Keratinocyte (primary cell): ENCODE data around the gene ABLIM1. TPM values are rescaled to one million over a fixed set of nuclear protein-coding genes. Genes with fewer than 3 reads are reported as not detected.
A peak's percentile ranks its signal among the peaks of the same experiment; 100 is the strongest.

ENCODE experiments used
- DNase-seq: peaks from one replicate; pipeline ENCODE4 v3.0.0-alpha.2; 2011; ENCODE audit warnings: low read depth, missing footprints, low spot score
- FAIRE-seq: peaks from 2 replicates; lab custom pipeline; 2011; peaks lifted over from hg19 to GRCh38; lab: Jason Lieb, UNC
- H2AFZ ChIP-seq: 2 replicates; pipeline ENCODE4 v1.6.0; 2012; ENCODE audit warnings: low read length, control low read depth, inconsistent platforms; ENCODE audit not compliant: control insufficient read depth
- H3K27ac ChIP-seq: 2 replicates; pipeline ENCODE4 v1.5.1; 2011; ENCODE audit warnings: low read length; ENCODE audit not compliant: control insufficient read depth, insufficient read depth
- H3K27me3 ChIP-seq: 3 replicates; pipeline ENCODE4 v1.6.0; 2011; ENCODE audit warnings: low read length; ENCODE audit not compliant: control insufficient read depth, insufficient read depth; ENCODE audit errors: extremely low read depth
- H3K36me3 ChIP-seq, 2 experiments: 2 replicates in 1 of 2; 3 replicates in 1 of 2; pipeline ENCODE4 v1.5.1; 2011; ENCODE audit warnings: low read length in 2 of 2, mild to moderate bottlenecking in 1 of 2; ENCODE audit not compliant: control insufficient read depth in 2 of 2, insufficient read depth in 2 of 2; ENCODE audit errors: extremely low read depth in 1 of 2
- H3K4me1 ChIP-seq: 3 replicates; pipeline ENCODE4 v1.5.1; 2011; ENCODE audit warnings: low read length; ENCODE audit not compliant: control insufficient read depth, insufficient read depth; ENCODE audit errors: extremely low read depth
- H3K4me2 ChIP-seq: 3 replicates; pipeline ENCODE4 v1.6.0; 2011; ENCODE audit warnings: low read depth, low read length; ENCODE audit not compliant: control insufficient read depth, insufficient read depth; ENCODE audit errors: extremely low read depth
- H3K4me3 ChIP-seq, 3 experiments: fragments of 200-600 bp in 1 of 3; sonication (generic) in 1 of 3; 2 replicates in 2 of 3; 3 replicates in 1 of 3; pipeline ENCODE4 v1.5.1; 2011 to 2016; ENCODE audit warnings: low read length in 3 of 3, mild to moderate bottlenecking in 3 of 3, control low read depth in 2 of 3, inconsistent platforms in 1 of 3, low read depth in 1 of 3, mixed read lengths in 1 of 3, mixed run types in 1 of 3, moderate library complexity in 1 of 3; ENCODE audit not compliant: control insufficient read depth in 2 of 3, insufficient read depth in 2 of 3; ENCODE audit errors: extremely low read depth in 1 of 3
- H3K79me2 ChIP-seq: 2 replicates; pipeline ENCODE4 v1.6.0; 2012; ENCODE audit warnings: low read length; ENCODE audit not compliant: control insufficient read depth, insufficient read depth
- H3K9ac ChIP-seq: 3 replicates; pipeline ENCODE4 v1.6.0; 2011; ENCODE audit warnings: low read length; ENCODE audit not compliant: control insufficient read depth, insufficient read depth; ENCODE audit errors: extremely low read depth
- H3K9me1 ChIP-seq: 3 replicates; pipeline ENCODE4 v1.6.0; 2011; ENCODE audit warnings: low read length; ENCODE audit not compliant: control insufficient read depth, insufficient read depth; ENCODE audit errors: extremely low read depth
- H3K9me3 ChIP-seq: 2 replicates; pipeline ENCODE4 v1.5.1; 2012; ENCODE audit warnings: low read depth, low read length; ENCODE audit not compliant: control insufficient read depth
- H4K20me1 ChIP-seq: 3 replicates; pipeline ENCODE4 v1.6.0; 2011; ENCODE audit warnings: low read length; ENCODE audit not compliant: control insufficient read depth, insufficient read depth; ENCODE audit errors: extremely low read depth
- EZH2 ChIP-seq: IDR thresholded peaks from one replicate; pipeline ENCODE4 v1.6.1; 2012; ENCODE audit warnings: inconsistent platforms, mild to moderate bottlenecking, low read length, moderate library complexity
- dilution Hi-C: fragments of 300-500 bp; cut with MboI; formaldehyde crosslinking; loops from one replicate; pipeline ENCODE4 v1.7.0; 2020; ENCODE audit warnings: low sequenced_read_pairs; ENCODE audit not compliant: extremely low pct_ligation_motif_present
- polyA plus RNA-seq, 5 experiments: library from polyadenylated mRNA; depleted of rRNA in 3 of 5; stranded (reverse) in 3 of 5; stranded (forward) in 1 of 5; unstranded in 1 of 5; fragments of >200 nt; gene quantifications; 1 replicate in 1 of 5; 2 replicates in 3 of 5; 3 replicates in 1 of 5; pipeline versions ENCODE4 v1.2.1 to v1.2.3, GENCODE V29; 2011 to 2012; ENCODE audit warnings: missing spikeins in 2 of 5, low read depth in 1 of 5, low replicate concordance in 1 of 5
- TF ChIP-seq, protein P1 (sequence below), 3 experiments: IDR thresholded peaks in 1 of 3; conservative IDR thresholded peaks in 1 of 3; optimal IDR thresholded peaks in 1 of 3; 2 replicates in 2 of 3; 3 replicates in 1 of 3; pipeline versions ENCODE3 to v1.5.1; 2011; ENCODE audit warnings: low read length in 3 of 3, mild to moderate bottlenecking in 3 of 3, moderate library complexity in 2 of 3, control low read depth in 1 of 3, inconsistent platforms in 1 of 3; ENCODE audit not compliant: insufficient read depth in 2 of 3; ENCODE audit errors: extremely low read depth in 1 of 3

The ABLIM1 gene
- polyA plus RNA-seq, 1 donor (not counting 4 experiments of a cell fraction or from before 2014, with no cell fraction given), result 55.2 TPM

DNA sequence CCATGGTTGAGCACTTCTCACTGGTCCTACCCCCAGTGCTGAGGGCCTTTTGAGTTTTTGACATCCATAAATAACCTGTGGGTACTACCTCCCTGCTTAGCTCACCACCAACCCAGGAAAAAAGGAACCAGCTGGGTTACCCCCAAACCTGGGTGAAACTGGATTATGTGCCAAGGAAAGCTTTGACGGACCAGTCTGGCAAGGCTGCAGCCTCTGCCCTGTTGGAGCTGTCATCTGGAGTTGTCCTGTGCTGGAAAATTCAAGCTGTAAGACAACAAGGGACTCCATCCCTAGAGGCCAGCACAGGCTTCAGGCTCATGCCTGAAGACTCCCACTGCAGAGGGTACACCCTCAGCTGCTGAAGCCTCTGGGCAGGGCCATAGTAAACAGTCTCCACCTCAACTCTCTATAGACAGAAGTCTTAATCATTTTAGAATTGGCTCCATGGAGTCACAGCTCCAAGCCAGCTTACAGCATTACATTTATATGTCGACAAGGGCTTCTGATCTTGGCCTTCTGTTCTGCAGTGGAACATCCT is 138.2 kb downstream of the ABLIM1 start:
- TF ChIP-seq, protein P1, sequence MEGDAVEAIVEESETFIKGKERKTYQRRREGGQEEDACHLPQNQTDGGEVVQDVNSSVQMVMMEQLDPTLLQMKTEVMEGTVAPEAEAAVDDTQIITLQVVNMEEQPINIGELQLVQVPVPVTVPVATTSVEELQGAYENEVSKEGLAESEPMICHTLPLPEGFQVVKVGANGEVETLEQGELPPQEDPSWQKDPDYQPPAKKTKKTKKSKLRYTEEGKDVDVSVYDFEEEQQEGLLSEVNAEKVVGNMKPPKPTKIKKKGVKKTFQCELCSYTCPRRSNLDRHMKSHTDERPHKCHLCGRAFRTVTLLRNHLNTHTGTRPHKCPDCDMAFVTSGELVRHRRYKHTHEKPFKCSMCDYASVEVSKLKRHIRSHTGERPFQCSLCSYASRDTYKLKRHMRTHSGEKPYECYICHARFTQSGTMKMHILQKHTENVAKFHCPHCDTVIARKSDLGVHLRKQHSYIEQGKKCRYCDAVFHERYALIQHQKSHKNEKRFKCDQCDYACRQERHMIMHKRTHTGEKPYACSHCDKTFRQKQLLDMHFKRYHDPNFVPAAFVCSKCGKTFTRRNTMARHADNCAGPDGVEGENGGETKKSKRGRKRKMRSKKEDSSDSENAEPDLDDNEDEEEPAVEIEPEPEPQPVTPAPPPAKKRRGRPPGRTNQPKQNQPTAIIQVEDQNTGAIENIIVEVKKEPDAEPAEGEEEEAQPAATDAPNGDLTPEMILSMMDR (optimal IDR thresholded peaks at IDR 0.05 in 1 of 3, IDR thresholded peaks at IDR 0.05 in 1 of 3, conservative IDR thresholded peaks at IDR 0.05 in 1 of 3; ENCODE audit: extremely low read depth in 1 of 3, insufficient read depth in 2 of 3, low read length in 3 of 3), result no peak
- TF ChIP-seq EZH2, result no peak
- DNase-seq (no peak), FAIRE-seq (peak; percentile 23)
- peak overlapping the region; percentile 62 for H3K9ac ChIP-seq
- no peaks in the 10 kb centered on the region for H3K9me1 ChIP-seq
- H3K4me3 ChIP-seq, result peak overlapping the region in 1 of 3 experiments; percentile 15
- no peak overlapping the region for H2AFZ ChIP-seq
- dilution Hi-C loops, result no loop called here
- peaks cover 26% of the 10 kb centered on the region for H3K4me1 ChIP-seq
- no peaks in the 10 kb centered on the region for H3K9me3 ChIP-seq
- H3K27me3 ChIP-seq, result no peaks in the 10 kb centered on the region
- H3K79me2 ChIP-seq, result peaks cover 34% of the 10 kb centered on the region
- H4K20me1 ChIP-seq, result no peaks in the 10 kb centered on the region
- peak overlapping the region; percentile 77 for H3K4me2 ChIP-seq
- peaks cover 0 to 1% of the 10 kb centered on the region in 2 experiments for H3K36me3 ChIP-seq
- H3K27ac ChIP-seq, result peak overlapping the region; percentile 96

DNA sequence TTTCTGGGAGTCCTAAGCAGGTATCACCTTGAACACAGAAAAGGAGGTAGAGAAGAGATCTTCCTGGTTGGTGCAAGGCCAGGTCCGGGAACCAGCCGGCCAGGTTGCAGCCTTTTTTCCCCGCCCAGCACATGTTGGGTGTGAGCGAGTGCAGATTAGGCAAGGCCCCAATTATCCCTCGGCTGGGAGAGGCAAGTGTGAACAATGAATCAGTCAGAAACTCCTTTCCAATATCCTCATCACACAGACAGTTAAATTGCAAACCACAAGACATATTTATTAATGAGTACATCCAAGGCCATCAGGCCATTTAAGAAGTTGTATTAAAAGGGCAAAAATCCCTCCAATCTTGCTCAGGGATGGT is 138.8 kb downstream of the ABLIM1 start:
- H3K9me3 ChIP-seq, result no peaks in the 10 kb centered on the region
- H3K9ac ChIP-seq, result peak overlapping the region; percentile 62
- DNase-seq, result no peak

More for the DNA sequence above, 138.8 kb downstream of the ABLIM1 start:
- FAIRE-seq, result peak; percentile 80
- TF ChIP-seq, protein P1 (optimal IDR thresholded peaks at IDR 0.05 in 1 of 3, IDR thresholded peaks at IDR 0.05 in 1 of 3, conservative IDR thresholded peaks at IDR 0.05 in 1 of 3; ENCODE audit: extremely low read depth in 1 of 3, insufficient read depth in 2 of 3, low read length in 3 of 3), result no peak
- no peak for TF ChIP-seq EZH2
- peak overlapping the region in 1 of 3 experiments; percentile 15 for H3K4me3 ChIP-seq
- H3K4me1 ChIP-seq, result peaks cover 23% of the 10 kb centered on the region
- H3K27ac ChIP-seq, result peak overlapping the region; percentile 96
- H3K9me1 ChIP-seq, result no peaks in the 10 kb centered on the region
- peak overlapping the region; percentile 77 for H3K4me2 ChIP-seq
- H2AFZ ChIP-seq, result peak overlapping the region; percentile 73
- H3K27me3 ChIP-seq, result no peaks in the 10 kb centered on the region
- dilution Hi-C loops, result no loop called here
- peaks cover 29% of the 10 kb centered on the region for H3K79me2 ChIP-seq
- no peaks in the 10 kb centered on the region for H4K20me1 ChIP-seq
- H3K36me3 ChIP-seq, result peaks cover 0 to 1% of the 10 kb centered on the region in 2 experiments
